ENCODE measurements around the gene GANC. TPM values are rescaled to one million over a fixed set of nuclear protein-coding genes. Genes with fewer than 3 reads are reported as not detected.
A peak's percentile ranks its signal among the peaks of the same experiment; 100 is the strongest.

GANC gene
- total RNA-seq, 6 experiments from 2014 or later = 11.4 to 37.6 (median 18.4) TPM

DNA sequence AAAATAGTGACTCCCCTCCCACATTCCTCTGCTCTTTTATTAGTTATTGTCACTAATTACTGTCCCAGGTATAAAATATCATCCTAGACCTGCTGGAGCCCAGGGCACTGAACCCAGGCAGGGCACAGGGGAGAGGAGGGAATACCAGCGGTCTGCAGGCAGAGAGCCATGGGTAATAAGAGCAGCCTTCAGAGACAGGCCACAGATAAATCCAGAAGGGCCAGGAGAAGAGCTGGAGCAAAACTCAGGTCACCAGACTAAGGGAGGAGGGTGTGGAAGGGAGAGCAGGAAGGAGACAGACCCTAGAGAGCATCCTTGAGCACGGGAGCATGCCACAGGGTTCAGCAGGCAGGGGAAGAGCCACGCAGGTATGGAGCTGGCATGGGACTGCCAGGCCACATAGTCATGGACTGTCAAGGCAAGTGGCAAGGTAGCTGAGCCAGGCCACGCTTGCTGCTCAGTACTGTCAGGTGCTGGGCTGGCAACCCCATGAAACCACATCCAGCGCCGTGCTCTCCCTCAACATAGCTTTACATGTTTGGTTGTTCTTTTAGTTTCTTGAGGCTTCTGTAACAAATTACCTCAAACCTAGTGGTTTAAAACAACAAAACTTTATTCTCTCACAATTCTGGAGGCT, 70.7 kb downstream of the GANC start:
- Histone ChIP-seq H3K9me3 (no peaks in the 10 kb centered on the region), H3K36me3 (peaks cover 0 to 44% (median 6%) of the 10 kb centered on the region in 4 donors), H3K4me3 (no peak overlapping the region), H3K27me3 (no peaks in the 10 kb centered on the region), H3K4me1 (no peaks in the 10 kb centered on the region), H3K27ac (no peak overlapping the region)
- DNase-seq = no peak
- 43% methylated on average over 1 of the region's 6 CpGs for WGBS (ENCODE audit: insufficient coverage, low coverage, low lambda C conversion rate, missing lambda C conversion rate)
- no peak for TF ChIP-seq POLR2A (IDR thresholded peaks at IDR 0.05)
- TF ChIP-seq, protein P1, sequence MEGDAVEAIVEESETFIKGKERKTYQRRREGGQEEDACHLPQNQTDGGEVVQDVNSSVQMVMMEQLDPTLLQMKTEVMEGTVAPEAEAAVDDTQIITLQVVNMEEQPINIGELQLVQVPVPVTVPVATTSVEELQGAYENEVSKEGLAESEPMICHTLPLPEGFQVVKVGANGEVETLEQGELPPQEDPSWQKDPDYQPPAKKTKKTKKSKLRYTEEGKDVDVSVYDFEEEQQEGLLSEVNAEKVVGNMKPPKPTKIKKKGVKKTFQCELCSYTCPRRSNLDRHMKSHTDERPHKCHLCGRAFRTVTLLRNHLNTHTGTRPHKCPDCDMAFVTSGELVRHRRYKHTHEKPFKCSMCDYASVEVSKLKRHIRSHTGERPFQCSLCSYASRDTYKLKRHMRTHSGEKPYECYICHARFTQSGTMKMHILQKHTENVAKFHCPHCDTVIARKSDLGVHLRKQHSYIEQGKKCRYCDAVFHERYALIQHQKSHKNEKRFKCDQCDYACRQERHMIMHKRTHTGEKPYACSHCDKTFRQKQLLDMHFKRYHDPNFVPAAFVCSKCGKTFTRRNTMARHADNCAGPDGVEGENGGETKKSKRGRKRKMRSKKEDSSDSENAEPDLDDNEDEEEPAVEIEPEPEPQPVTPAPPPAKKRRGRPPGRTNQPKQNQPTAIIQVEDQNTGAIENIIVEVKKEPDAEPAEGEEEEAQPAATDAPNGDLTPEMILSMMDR (IDR thresholded peaks at IDR 0.05) = no peak
- intact Hi-C loops (cut with DNase I) = no loop called here
- peak in 1 of 4 donors; percentile 13 for ATAC-seq

- ATAC-seq = peak in 2 of 4 donors; percentile 58 to 67
- DNase-seq = no peak
- Histone ChIP-seq H3K4me1 (no peaks in the 10 kb centered on the region), H3K27me3 (no peaks in the 10 kb centered on the region), H3K36me3 (peaks cover 0 to 52% (median 7%) of the 10 kb centered on the region in 4 donors), H3K27ac (no peak overlapping the region), H3K4me3 (no peak overlapping the region), H3K9me3 (no peaks in the 10 kb centered on the region)
- 40% methylated on average over 5 of the region's 5 CpGs for WGBS (ENCODE audit: insufficient coverage, low coverage, low lambda C conversion rate, missing lambda C conversion rate)
- intact Hi-C loops (cut with DNase I) = no loop called here
- TF ChIP-seq, protein P1 (IDR thresholded peaks at IDR 0.05) = no peak
- TF ChIP-seq POLR2A (IDR thresholded peaks at IDR 0.05) = no peak
These were observed 71.8 kb downstream of the GANC start for GRCh38 chr15:42344763-42345162.

DNA sequence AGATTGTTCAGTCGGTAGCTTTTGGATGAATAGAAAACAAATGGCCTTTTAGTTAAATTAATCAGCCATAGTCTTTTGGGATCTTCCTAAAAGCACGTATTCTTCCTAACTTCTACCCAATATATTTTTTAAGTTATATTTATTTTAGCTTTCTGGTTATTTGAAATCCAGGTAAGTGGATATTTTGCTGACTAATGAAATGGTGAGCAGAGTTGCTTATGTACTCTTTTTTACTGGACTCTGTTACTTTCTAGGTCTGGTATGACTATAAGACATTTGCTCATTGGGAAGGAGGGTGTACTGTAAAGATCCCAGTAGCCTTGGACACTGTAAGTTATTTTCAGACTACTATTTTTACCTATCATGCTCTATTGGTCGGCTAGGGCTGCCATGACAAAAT, 72.5 kb downstream of the GANC start:
- peaks cover 0 to 56% (median 7%) of the 10 kb centered on the region in 4 donors for H3K36me3 ChIP-seq
- intact Hi-C loops (cut with DNase I) = no loop called here
- 100% methylated on average over 3 of the region's 3 CpGs for WGBS (ENCODE audit: insufficient coverage, low coverage, low lambda C conversion rate, missing lambda C conversion rate)
- no peak overlapping the region for H3K27ac ChIP-seq
- DNase-seq = no peak
- no peaks in the 10 kb centered on the region for H3K9me3 ChIP-seq
- H3K4me3 ChIP-seq = no peak overlapping the region
- TF ChIP-seq, protein P1 (IDR thresholded peaks at IDR 0.05) = no peak
- no peak for TF ChIP-seq POLR2A (IDR thresholded peaks at IDR 0.05)
- no peaks in the 10 kb centered on the region for H3K27me3 ChIP-seq
- no peak for ATAC-seq
- no peaks in the 10 kb centered on the region for H3K4me1 ChIP-seq

GRCh38 chr15:42348083-42348482, 75.1 kb downstream of the GANC start:
- DNase-seq (no peak), ATAC-seq (no peak)
- peaks cover 0 to 67% (median 17%) of the 10 kb centered on the region in 4 donors for H3K36me3 ChIP-seq
- TF ChIP-seq, protein P1 (IDR thresholded peaks at IDR 0.05) = no peak
- TF ChIP-seq POLR2A (IDR thresholded peaks at IDR 0.05) = no peak
- H3K4me1 ChIP-seq = no peaks in the 10 kb centered on the region
- H3K27ac ChIP-seq = no peak overlapping the region
- intact Hi-C loops (cut with DNase I) = no loop called here
- WGBS (ENCODE audit: insufficient coverage, low coverage, low lambda C conversion rate, missing lambda C conversion rate) = 94% methylated on average over 4 of the region's 5 CpGs
- no peaks in the 10 kb centered on the region for H3K27me3 ChIP-seq
- no peaks in the 10 kb centered on the region for H3K9me3 ChIP-seq
- no peak overlapping the region for H3K4me3 ChIP-seq
